ENCODE data around the gene TMEM243.

The TMEM243 gene

DNA sequence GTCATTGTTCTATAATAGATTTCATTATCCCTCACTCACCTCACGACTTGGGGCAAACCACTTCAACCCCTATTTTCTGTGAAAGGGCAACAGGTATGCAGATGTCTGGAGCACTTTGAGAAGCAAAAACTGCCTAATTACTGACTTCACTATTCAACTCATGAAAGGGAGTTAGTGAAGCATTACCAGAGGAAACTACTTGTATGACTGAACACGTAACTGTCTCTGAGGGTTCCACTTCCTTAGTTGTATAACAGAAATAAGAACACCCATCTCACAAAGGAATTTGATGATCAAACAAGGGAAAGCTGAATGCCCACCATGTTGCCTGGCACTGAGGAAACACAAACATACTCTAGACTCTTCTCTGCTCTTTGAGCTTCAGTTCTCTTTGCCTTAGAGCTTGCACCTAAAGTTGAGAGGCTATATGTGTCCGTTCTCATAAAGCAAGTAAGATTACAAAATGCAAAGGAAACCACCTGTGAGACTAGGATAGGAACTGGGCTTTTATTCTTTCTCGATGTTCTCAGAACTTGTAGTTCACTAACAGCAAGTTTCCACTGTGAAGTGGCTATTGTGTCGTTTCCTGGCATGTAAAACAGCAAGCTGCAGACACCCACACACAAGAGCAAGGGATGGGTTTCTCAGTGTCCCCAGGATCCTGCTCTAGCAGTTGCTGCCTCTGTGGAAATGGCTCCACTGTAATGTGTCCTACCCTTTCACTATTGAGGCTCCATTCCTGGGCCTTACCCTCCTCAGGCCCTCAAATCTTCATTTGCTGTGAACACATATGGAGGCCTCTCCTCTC lies 2.6 kb downstream of the TMEM243 start:
- ATAC-seq, result no peak
- TF ChIP-seq GLIS3 (CRISPR knock-in tag; IDR thresholded peaks at IDR 0.05) (no peak), ISL1 (CRISPR knock-in tag; IDR thresholded peaks at IDR 0.05) (no peak), ZNF70 (CRISPR knock-in tag; IDR thresholded peaks at IDR 0.05) (no peak), TCF4 (CRISPR knock-in tag; IDR thresholded peaks at IDR 0.05; ENCODE audit: borderline replicate concordance) (no peak), ZNF8 (CRISPR knock-in tag; IDR thresholded peaks at IDR 0.05) (no peak), ESRRG (CRISPR knock-in tag; IDR thresholded peaks at IDR 0.05) (no peak), ZFP3 (CRISPR knock-in tag; IDR thresholded peaks at IDR 0.05) (no peak)
- TF ChIP-seq, protein P1, sequence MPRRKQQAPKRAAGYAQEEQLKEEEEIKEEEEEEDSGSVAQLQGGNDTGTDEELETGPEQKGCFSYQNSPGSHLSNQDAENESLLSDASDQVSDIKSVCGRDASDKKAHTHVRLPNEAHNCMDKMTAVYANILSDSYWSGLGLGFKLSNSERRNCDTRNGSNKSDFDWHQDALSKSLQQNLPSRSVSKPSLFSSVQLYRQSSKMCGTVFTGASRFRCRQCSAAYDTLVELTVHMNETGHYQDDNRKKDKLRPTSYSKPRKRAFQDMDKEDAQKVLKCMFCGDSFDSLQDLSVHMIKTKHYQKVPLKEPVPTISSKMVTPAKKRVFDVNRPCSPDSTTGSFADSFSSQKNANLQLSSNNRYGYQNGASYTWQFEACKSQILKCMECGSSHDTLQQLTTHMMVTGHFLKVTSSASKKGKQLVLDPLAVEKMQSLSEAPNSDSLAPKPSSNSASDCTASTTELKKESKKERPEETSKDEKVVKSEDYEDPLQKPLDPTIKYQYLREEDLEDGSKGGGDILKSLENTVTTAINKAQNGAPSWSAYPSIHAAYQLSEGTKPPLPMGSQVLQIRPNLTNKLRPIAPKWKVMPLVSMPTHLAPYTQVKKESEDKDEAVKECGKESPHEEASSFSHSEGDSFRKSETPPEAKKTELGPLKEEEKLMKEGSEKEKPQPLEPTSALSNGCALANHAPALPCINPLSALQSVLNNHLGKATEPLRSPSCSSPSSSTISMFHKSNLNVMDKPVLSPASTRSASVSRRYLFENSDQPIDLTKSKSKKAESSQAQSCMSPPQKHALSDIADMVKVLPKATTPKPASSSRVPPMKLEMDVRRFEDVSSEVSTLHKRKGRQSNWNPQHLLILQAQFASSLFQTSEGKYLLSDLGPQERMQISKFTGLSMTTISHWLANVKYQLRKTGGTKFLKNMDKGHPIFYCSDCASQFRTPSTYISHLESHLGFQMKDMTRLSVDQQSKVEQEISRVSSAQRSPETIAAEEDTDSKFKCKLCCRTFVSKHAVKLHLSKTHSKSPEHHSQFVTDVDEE (CRISPR knock-in tag; IDR thresholded peaks at IDR 0.05), result no peak

DNA sequence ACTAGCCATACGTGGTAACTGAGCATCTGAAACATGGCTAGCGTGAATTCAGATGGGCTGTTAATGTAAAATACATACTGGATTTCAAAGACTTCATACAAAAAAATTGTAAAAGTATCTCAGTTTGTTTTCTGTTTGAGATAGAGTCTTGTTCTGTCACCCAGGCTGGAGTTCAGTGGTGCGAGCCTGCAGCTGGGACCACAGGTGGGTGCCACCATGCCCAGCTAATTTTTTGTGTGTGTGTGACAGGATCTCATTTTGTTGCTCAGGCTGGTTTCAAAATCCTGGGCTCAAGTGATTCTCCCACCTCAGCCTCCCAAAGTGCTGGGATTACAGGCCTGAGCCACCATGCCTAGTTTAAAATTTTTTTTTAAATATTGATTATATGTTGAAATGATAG lies 4.5 kb downstream of the TMEM243 start:
- ATAC-seq, result no peak

DNA sequence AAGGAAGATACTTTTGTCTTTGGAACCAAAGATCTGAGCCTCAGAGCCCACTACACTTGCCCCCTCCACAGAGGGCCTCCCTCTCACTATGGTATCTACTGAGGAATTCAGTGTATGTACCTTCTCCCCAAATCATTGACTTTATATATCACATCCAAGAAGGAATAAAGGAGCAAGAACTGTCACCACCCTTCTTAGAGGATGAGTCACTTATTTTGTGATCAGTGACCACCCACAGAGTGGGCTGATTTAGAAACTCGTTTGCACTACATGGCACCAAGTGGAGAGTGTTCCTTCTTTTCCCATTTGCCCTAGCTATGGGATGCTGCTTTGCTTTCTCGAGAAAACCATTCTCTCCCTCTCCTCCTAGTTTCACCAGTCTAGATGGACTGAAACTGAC lies 5.7 kb downstream of the TMEM243 start:
- no peak for ATAC-seq
- TF ChIP-seq, protein P2, sequence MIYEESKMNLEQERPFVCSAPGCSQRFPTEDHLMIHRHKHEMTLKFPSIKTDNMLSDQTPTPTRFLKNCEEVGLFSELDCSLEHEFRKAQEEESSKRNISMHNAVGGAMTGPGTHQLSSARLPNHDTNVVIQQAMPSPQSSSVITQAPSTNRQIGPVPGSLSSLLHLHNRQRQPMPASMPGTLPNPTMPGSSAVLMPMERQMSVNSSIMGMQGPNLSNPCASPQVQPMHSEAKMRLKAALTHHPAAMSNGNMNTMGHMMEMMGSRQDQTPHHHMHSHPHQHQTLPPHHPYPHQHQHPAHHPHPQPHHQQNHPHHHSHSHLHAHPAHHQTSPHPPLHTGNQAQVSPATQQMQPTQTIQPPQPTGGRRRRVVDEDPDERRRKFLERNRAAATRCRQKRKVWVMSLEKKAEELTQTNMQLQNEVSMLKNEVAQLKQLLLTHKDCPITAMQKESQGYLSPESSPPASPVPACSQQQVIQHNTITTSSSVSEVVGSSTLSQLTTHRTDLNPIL (CRISPR knock-in tag; IDR thresholded peaks at IDR 0.05; ENCODE audit: low read depth), result no peak
- no peak for TF ChIP-seq ZFP30 (CRISPR knock-in tag; IDR thresholded peaks at IDR 0.05)
- TF ChIP-seq ARNTL (CRISPR knock-in tag; IDR thresholded peaks at IDR 0.05; ENCODE audit: borderline replicate concordance, low read depth), result no peak
- TF ChIP-seq, protein P3, sequence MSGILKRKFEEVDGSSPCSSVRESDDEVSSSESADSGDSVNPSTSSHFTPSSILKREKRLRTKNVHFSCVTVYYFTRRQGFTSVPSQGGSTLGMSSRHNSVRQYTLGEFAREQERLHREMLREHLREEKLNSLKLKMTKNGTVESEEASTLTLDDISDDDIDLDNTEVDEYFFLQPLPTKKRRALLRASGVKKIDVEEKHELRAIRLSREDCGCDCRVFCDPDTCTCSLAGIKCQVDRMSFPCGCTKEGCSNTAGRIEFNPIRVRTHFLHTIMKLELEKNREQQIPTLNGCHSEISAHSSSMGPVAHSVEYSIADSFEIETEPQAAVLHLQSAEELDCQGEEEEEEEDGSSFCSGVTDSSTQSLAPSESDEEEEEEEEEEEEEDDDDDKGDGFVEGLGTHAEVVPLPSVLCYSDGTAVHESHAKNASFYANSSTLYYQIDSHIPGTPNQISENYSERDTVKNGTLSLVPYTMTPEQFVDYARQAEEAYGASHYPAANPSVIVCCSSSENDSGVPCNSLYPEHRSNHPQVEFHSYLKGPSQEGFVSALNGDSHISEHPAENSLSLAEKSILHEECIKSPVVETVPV (CRISPR knock-in tag; IDR thresholded peaks at IDR 0.05), result no peak
- TF ChIP-seq BACH2 (CRISPR knock-in tag; IDR thresholded peaks at IDR 0.05; ENCODE audit: borderline replicate concordance), result no peak
- TF ChIP-seq TCF4 (CRISPR knock-in tag; IDR thresholded peaks at IDR 0.05; ENCODE audit: borderline replicate concordance), result no peak
- TF ChIP-seq, protein P4, sequence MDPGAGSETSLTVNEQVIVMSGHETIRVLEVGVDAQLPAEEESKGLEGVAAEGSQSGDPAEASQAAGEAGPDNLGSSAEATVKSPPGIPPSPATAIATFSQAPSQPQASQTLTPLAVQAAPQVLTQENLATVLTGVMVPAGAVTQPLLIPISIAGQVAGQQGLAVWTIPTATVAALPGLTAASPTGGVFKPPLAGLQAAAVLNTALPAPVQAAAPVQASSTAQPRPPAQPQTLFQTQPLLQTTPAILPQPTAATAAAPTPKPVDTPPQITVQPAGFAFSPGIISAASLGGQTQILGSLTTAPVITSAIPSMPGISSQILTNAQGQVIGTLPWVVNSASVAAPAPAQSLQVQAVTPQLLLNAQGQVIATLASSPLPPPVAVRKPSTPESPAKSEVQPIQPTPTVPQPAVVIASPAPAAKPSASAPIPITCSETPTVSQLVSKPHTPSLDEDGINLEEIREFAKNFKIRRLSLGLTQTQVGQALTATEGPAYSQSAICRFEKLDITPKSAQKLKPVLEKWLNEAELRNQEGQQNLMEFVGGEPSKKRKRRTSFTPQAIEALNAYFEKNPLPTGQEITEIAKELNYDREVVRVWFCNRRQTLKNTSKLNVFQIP (CRISPR knock-in tag; IDR thresholded peaks at IDR 0.05; ENCODE audit: borderline replicate concordance, low read depth), result no peak
- no peak for TF ChIP-seq SNAI2 (CRISPR knock-in tag; IDR thresholded peaks at IDR 0.05)
- TF ChIP-seq TOX (CRISPR knock-in tag; IDR thresholded peaks at IDR 0.05; ENCODE audit: borderline replicate concordance), result no peak

More for the DNA sequence above, 4.5 kb downstream of the TMEM243 start:
- TF ChIP-seq, protein P2 (CRISPR knock-in tag; IDR thresholded peaks at IDR 0.05; ENCODE audit: low read depth), result no peak
- TF ChIP-seq PPARA (CRISPR knock-in tag; IDR thresholded peaks at IDR 0.05; ENCODE audit: borderline replicate concordance) (no peak), ESRRG (CRISPR knock-in tag; IDR thresholded peaks at IDR 0.05) (no peak), BACH2 (CRISPR knock-in tag; IDR thresholded peaks at IDR 0.05; ENCODE audit: borderline replicate concordance) (no peak), CSDC2 (CRISPR knock-in tag; IDR thresholded peaks at IDR 0.05) (no peak), GLIS3 (CRISPR knock-in tag; IDR thresholded peaks at IDR 0.05) (no peak), TOX (CRISPR knock-in tag; IDR thresholded peaks at IDR 0.05; ENCODE audit: borderline replicate concordance) (no peak), OSR1 (CRISPR knock-in tag; IDR thresholded peaks at IDR 0.05) (no peak), ISL1 (CRISPR knock-in tag; IDR thresholded peaks at IDR 0.05) (no peak), ARNTL (CRISPR knock-in tag; IDR thresholded peaks at IDR 0.05; ENCODE audit: borderline replicate concordance, low read depth) (no peak), ZNF565 (CRISPR knock-in tag; conservative IDR thresholded peaks at IDR 0.05; ENCODE audit: low read depth) (no peak), ZFP30 (CRISPR knock-in tag; IDR thresholded peaks at IDR 0.05) (no peak), SNAI2 (CRISPR knock-in tag; IDR thresholded peaks at IDR 0.05) (no peak), ZC3H10 (CRISPR knock-in tag; IDR thresholded peaks at IDR 0.05) (no peak)
- TF ChIP-seq, protein P5, sequence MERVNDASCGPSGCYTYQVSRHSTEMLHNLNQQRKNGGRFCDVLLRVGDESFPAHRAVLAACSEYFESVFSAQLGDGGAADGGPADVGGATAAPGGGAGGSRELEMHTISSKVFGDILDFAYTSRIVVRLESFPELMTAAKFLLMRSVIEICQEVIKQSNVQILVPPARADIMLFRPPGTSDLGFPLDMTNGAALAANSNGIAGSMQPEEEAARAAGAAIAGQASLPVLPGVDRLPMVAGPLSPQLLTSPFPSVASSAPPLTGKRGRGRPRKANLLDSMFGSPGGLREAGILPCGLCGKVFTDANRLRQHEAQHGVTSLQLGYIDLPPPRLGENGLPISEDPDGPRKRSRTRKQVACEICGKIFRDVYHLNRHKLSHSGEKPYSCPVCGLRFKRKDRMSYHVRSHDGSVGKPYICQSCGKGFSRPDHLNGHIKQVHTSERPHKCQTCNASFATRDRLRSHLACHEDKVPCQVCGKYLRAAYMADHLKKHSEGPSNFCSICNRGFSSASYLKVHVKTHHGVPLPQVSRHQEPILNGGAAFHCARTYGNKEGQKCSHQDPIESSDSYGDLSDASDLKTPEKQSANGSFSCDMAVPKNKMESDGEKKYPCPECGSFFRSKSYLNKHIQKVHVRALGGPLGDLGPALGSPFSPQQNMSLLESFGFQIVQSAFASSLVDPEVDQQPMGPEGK (CRISPR knock-in tag; IDR thresholded peaks at IDR 0.05; ENCODE audit: borderline replicate concordance), result no peak
- TF ChIP-seq, protein P1 (CRISPR knock-in tag; IDR thresholded peaks at IDR 0.05), result no peak

All from SK-N-SH treated with all-trans-retinoic acid at 6 μM for 48 hours (cell line).